Activated CD8-positive, alpha-beta T cell treated with anti-CD3 and anti-CD28 coated beads, Interleukin-2, amount 10 ng/mL, durations not matched to agents 7 days and 5 days (primary cell): ENCODE results near the gene CERK. TPM values are rescaled to one million over a fixed set of nuclear protein-coding genes. Genes with fewer than 3 reads are reported as not detected.

Experiments used
- ATAC-seq: fragments of 150-1000 bp; cut with Tn5 transposase; one replicate; pipeline ENCODE4 v1.10.0; 2021; ENCODE audit warnings: moderate library complexity
- CTCF ChIA-PET: fragments of 350-600 bp; sonication (Branson Sonifier 250); formaldehyde crosslinking; loops from one replicate; lab custom pipeline; 2021; ENCODE audit warnings: antibody characterized with exemption; lab: Charles Lee
- POLR2A ChIA-PET: fragments of 350-600 bp; sonication (Branson Sonifier 250); formaldehyde crosslinking; loops from one replicate; lab custom pipeline; 2021; ENCODE audit warnings: antibody characterized with exemption; lab: Charles Lee
- DNase-seq: peaks from one replicate; pipeline ENCODE4 v3.0.0-alpha.2; 2020
- H3K27ac Mint-ChIP-seq: one replicate; pipeline ENCODE4 v1.8.0; 2021; ENCODE audit warnings: mild to moderate bottlenecking, mixed read lengths
- H3K27me3 Mint-ChIP-seq: one replicate; pipeline ENCODE4 v1.8.0; 2021; ENCODE audit warnings: low read depth, mixed read lengths
- H3K36me3 Mint-ChIP-seq: one replicate; pipeline ENCODE4 v1.8.0; 2021; ENCODE audit warnings: low read depth, mixed read lengths
- H3K4me1 Mint-ChIP-seq: one replicate; pipeline ENCODE4 v1.8.0; 2021; ENCODE audit warnings: low read depth, mixed read lengths
- H3K4me3 Mint-ChIP-seq: one replicate; pipeline ENCODE4 v1.8.0; 2021; ENCODE audit warnings: mild to moderate bottlenecking, mixed read lengths
- H3K9me3 Mint-ChIP-seq: one replicate; pipeline ENCODE4 v1.8.0; 2022; ENCODE audit warnings: mixed read lengths; ENCODE audit not compliant: insufficient read depth
- total RNA-seq, 2 experiments: library from RNA; stranded (reverse); gene quantifications; one replicate each; pipeline ENCODE4 v1.2.3, GENCODE V29; 2021

CERK gene
- total RNA-seq, 2 experiments from 2014 or later: 61.1 to 65.6 TPM

DNA sequence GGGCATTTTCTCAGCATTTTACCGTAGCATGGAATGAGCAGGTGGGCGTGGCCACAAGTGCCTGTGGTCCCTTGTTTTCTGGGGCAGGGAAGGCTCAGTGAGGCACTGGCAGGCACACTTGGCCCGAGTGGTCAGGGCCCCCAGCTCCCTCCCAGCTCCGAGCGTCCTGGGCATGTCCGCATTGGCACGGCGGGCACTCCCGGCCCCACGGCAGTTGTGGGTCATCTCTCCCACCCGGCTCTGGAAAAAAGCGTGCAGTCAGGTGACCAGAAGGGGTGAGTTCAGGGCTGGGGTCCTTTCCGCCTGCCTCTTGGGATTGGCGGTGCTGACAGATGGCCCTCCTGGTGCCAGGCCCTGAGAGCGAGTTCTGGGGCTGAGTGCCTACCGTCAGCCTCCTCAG is 62.1 kb downstream of the CERK start:
- ATAC-seq (no peak), DNase-seq (no peak)
- POLR2A ChIA-PET: no interaction called here
- CTCF ChIA-PET: no interaction called here
- no peaks in the 10 kb centered on the region for H3K36me3 Mint-ChIP-seq
- peak overlapping the region; percentile 15 for H3K27ac Mint-ChIP-seq
- H3K9me3 Mint-ChIP-seq: no peaks in the 10 kb centered on the region
- H3K4me3 Mint-ChIP-seq: no peak overlapping the region
- H3K27me3 Mint-ChIP-seq: no peaks in the 10 kb centered on the region
- H3K4me1 Mint-ChIP-seq: peaks cover 35% of the 10 kb centered on the region

DNA sequence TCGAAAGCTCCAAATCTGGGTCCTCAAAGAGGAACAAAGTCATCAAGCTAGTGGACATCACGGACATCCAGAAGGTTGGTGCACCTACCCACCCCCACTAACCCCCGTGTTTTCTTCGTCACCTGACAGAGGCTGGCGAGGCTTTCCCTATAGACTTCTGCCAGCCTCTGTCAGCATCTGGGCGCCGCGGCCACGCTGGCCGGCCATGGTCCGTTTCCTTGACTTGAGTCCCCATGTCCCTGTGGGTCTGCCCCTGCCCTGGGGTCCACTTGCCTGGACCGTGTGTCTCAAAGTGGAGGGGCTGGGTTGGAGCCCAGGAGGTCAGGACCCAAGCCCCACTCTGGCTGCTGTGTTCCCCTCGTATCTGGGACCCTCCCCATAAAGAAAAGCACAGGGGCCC is 62.6 kb downstream of the CERK start:
- Mint-ChIP-seq H3K27ac (peak overlapping the region; percentile 99), H3K4me3 (no peak overlapping the region), H3K36me3 (no peaks in the 10 kb centered on the region), H3K9me3 (no peaks in the 10 kb centered on the region), H3K4me1 (peaks cover 35% of the 10 kb centered on the region), H3K27me3 (no peaks in the 10 kb centered on the region)
- ChIA-PET POLR2A (no interaction called here), CTCF (no interaction called here)
- ATAC-seq (no peak), DNase-seq (no peak)

DNA sequence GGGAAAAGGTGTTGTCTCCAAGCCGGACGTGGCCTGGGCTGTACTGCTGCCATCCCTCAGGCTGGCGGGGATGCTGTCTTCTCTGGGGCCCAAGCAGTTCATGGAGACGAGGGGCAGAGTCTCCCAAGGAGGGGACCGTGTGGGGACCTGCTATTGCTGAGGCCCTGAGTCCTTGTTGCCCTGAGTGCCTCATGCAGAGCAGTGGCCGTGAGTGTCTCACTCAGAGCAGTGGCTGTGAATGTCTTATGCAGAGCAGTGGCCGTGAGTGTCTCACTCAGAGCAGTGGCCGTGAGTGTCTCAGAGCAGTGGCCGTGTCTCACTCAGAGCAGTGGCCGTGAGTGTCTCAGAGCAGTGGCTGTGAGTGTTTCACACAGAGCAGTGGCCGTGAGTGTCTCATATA is 63.1 kb downstream of the CERK start:
- ChIA-PET POLR2A (no interaction called here), CTCF (no interaction called here)
- ATAC-seq: peak; percentile 2
- no peak for DNase-seq
- peak overlapping the region; percentile 83 for H3K4me3 Mint-ChIP-seq
- H3K36me3 Mint-ChIP-seq: no peaks in the 10 kb centered on the region
- H3K27me3 Mint-ChIP-seq: no peaks in the 10 kb centered on the region
- H3K27ac Mint-ChIP-seq: peak overlapping the region; percentile 99
- H3K9me3 Mint-ChIP-seq: no peaks in the 10 kb centered on the region
- peaks cover 35% of the 10 kb centered on the region for H3K4me1 Mint-ChIP-seq

DNA sequence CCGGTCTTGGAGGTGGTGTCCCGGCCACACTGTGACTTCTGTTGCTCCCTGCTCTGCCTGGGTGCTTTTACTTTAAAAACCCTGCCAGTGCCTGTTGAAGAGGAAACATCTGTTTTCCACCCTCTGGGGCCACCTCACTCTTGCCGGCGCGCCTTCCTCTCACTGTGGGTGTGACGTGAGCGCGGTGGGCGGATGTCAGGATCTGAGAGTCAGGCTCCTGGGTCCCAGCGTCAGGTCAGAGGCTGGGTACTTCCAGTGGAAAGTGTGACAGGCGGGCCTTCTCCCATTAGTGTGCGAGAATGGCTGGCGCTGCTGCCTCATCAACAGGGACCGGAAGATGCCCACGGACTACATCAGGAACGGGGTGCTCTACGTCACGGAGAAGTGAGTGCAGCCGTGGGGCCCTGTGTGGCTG is 63.7 kb downstream of the CERK start:
- peak overlapping the region; percentile 99 for H3K27ac Mint-ChIP-seq
- ATAC-seq (peak; percentile 90), DNase-seq (peak; percentile 94)
- peaks cover 35% of the 10 kb centered on the region for H3K4me1 Mint-ChIP-seq
- H3K27me3 Mint-ChIP-seq: no peaks in the 10 kb centered on the region
- POLR2A ChIA-PET: interaction anchor here (0.6 kb wide), 2 partner anchors 41 to 621 kb away, joined by 3 read pairs; no protein-coding TSS in a partner anchor
- CTCF ChIA-PET: no interaction called here
- H3K36me3 Mint-ChIP-seq: no peaks in the 10 kb centered on the region
- H3K9me3 Mint-ChIP-seq: no peaks in the 10 kb centered on the region
- H3K4me3 Mint-ChIP-seq: peak overlapping the region; percentile 83

DNA sequence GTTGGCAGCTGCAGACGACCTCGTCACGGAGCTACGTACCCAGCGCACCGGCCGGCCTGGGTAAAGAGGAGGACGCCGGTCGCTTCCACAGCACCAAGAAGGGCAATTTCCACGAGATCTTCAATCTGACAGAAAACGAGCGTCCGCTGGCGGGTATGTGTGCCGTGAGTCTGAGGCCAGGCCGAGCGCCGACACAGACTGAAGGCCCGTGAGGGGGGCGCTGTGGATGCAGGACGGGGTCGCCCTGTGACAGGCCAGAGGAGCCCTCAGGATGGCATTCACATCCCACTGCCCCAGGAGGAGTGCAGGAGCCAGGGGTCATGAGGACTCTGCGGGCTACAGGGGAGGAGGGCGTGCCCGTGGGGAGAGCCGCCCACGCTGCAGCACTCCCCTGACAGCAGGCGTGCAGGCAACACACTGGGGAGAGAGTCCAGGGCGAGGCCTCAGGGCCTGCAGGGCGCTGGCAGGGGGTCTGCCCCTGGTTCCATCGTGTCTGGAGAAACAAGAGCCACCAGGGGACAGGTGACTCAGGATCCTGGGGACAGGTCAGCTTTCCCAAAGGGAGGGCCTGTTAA is 64.3 kb downstream of the CERK start:
- ChIA-PET CTCF (no interaction called here), POLR2A (interaction anchor here (0.6 kb wide), 2 partner anchors 42 to 621 kb away, joined by 3 read pairs; no protein-coding TSS in a partner anchor)
- Mint-ChIP-seq H3K9me3 (no peaks in the 10 kb centered on the region), H3K27ac (peak overlapping the region; percentile 99), H3K36me3 (no peaks in the 10 kb centered on the region), H3K27me3 (no peaks in the 10 kb centered on the region), H3K4me3 (peak overlapping the region; percentile 83), H3K4me1 (peaks cover 35% of the 10 kb centered on the region)
- peak; percentile 38 for ATAC-seq
- peak; percentile 25 for DNase-seq

DNA sequence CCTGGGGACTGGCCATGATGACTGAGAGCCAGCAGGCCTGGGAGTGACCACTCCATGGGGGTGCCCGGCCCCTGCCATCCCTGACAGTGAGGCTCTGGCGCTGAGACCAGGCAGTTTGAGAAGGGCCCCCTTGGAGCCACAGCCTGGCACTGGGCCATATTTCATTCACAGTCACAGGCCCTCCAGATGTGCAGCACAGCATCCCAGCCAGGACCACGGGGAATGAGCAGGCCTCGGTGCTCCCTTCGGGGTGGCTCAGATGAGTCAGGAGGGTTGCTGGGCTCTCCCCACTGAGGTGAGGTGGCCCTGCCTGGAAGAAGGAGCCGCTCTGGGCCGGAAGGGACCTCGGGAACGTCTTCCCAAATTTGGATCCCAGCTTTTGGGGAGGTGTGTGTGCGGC is 64.8 kb downstream of the CERK start:
- H3K36me3 Mint-ChIP-seq: no peaks in the 10 kb centered on the region
- POLR2A ChIA-PET: no interaction called here
- H3K27me3 Mint-ChIP-seq: no peaks in the 10 kb centered on the region
- CTCF ChIA-PET: no interaction called here
- H3K4me1 Mint-ChIP-seq: peaks cover 33% of the 10 kb centered on the region
- DNase-seq (no peak), ATAC-seq (no peak)
- H3K9me3 Mint-ChIP-seq: no peaks in the 10 kb centered on the region
- peak overlapping the region; percentile 99 for H3K27ac Mint-ChIP-seq
- H3K4me3 Mint-ChIP-seq: peak overlapping the region; percentile 83

DNA sequence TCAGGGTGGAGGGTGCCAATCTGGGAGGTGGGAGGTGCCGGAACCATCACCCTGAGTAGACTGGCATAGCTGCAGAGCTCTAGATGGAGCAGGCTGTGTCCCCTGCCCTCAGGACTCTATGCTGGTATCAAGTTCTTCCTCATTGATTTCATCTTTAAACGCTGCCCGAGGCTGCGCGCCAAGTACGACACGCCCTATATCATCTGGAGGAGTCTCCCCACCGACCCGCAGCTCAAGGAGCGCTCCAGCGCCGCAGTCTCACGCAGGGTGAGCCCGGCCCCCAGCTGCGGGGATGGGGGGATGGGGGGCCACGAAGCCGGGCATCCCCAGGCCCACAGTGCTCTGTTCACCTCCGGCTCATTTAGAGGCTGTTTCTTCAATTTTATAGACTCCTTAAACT is 65.3 kb downstream of the CERK start:
- CTCF ChIA-PET: no interaction called here

DNA sequence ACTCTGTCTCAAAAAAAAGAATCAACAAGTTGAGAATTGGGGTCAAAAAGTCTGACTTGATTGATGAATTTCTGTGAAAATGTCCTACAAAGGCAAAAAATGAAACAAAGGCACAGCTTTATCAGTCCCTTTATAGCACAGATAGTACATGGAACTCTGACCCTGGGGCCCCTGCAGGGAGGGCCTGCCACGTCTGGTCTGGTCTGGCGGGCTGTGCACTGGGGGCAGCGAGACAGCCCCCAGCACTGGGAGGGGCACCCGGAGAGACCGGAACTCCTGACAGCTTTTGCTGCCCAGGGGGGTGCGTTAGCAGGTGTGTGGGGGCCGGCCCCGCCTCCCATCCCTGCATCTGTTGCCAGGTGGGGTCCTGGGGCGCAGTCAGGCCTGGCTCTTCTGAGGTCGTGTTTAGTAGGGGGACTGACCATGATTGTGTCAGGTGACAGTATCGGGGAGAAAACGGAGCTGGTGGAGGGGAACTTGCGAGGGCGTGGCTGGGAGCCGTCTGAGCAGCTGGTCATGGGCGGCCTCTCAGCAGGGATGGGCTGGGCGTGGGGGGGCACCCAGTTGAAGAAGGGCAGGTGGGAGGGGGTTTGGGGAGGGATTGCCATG is 66.1 kb downstream of the CERK start:
- H3K27me3 Mint-ChIP-seq: no peaks in the 10 kb centered on the region
- ChIA-PET POLR2A (no interaction called here), CTCF (no interaction called here)
- H3K9me3 Mint-ChIP-seq: no peaks in the 10 kb centered on the region
- DNase-seq: no peak
- H3K36me3 Mint-ChIP-seq: no peaks in the 10 kb centered on the region
- no peak for ATAC-seq
- no peak overlapping the region for H3K4me3 Mint-ChIP-seq
- H3K27ac Mint-ChIP-seq: no peak overlapping the region
- H3K4me1 Mint-ChIP-seq: peaks cover 29% of the 10 kb centered on the region

More for the DNA sequence above, 65.3 kb downstream of the CERK start:
- Mint-ChIP-seq H3K4me1 (peaks cover 30% of the 10 kb centered on the region), H3K27me3 (no peaks in the 10 kb centered on the region), H3K27ac (no peak overlapping the region), H3K36me3 (no peaks in the 10 kb centered on the region), H3K4me3 (no peak overlapping the region), H3K9me3 (no peaks in the 10 kb centered on the region)
- DNase-seq (no peak), ATAC-seq (no peak)
- POLR2A ChIA-PET: no interaction called here

DNA sequence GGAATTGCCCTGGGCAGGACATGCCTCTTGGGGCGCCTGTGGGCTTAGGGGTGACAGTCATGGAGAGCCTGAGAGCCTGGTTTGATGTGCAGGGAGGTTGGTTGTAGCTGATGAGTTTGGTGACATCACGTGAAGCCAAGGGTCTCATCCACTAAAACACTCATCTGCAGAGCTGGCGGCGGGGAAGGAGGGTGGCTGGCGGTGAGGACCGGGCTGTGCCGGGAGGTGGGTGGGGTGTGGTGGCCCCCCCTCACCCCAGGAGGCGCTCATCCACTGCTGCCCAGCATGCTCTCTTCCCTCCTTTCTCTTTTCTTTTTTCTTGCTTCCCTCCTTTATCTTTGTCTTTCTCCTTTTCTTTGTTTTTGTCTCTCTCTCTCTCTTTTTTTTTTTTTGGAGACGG is 68.9 kb downstream of the CERK start:
- no peaks in the 10 kb centered on the region for H3K36me3 Mint-ChIP-seq
- H3K27ac Mint-ChIP-seq: no peak overlapping the region
- H3K4me3 Mint-ChIP-seq: no peak overlapping the region
- H3K4me1 Mint-ChIP-seq: peaks cover 18% of the 10 kb centered on the region
- H3K9me3 Mint-ChIP-seq: no peaks in the 10 kb centered on the region
- H3K27me3 Mint-ChIP-seq: no peaks in the 10 kb centered on the region
- ChIA-PET POLR2A (no interaction called here), CTCF (no interaction called here)
- ATAC-seq (no peak), DNase-seq (no peak)

DNA sequence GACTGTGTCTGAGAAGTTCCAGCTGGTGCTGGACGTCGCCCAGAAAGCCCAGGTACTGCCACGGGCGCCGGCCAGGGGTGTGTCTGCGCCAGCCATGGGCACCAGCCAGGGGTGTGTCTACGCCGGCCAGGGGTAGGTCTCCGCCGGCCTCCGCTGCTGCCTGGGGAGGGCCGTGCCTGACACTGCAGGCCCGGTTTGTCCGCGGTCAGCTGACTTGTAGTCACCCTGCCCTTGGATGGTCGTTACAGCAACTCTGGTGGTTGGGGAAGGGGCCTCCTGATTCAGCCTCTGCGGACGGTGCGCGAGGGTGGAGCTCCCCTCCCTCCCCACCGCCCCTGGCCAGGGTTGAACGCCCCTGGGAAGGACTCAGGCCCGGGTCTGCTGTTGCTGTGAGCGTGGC is 69.9 kb downstream of the CERK start:
- DNase-seq: no peak
- Mint-ChIP-seq H3K36me3 (no peaks in the 10 kb centered on the region), H3K4me3 (no peak overlapping the region), H3K27ac (no peak overlapping the region), H3K4me1 (peaks cover 7% of the 10 kb centered on the region), H3K9me3 (no peaks in the 10 kb centered on the region), H3K27me3 (no peaks in the 10 kb centered on the region)
- CTCF ChIA-PET: no interaction called here
- ATAC-seq: no peak
- POLR2A ChIA-PET: no interaction called here

DNA sequence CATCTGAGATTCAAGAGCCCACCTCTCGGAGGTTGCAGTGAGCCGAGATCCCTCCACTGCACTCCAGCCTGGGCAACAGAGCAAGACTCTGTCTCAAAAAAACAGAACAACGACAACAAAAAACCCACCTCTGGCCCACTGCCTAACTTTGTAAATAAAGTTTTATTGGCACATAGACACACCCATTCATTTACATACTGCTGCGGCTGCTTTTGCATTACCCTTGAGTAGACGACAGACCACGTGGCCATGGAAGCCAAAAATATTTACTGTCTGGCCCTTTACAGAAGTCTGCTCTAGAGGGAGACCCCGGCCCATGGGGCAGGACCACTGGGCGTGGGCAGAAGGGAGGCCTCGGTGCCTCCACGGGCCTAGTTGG is 70.8 kb downstream of the CERK start:
- no peak for ATAC-seq
- Mint-ChIP-seq H3K27ac (no peak overlapping the region), H3K36me3 (no peaks in the 10 kb centered on the region), H3K4me1 (no peaks in the 10 kb centered on the region), H3K9me3 (no peaks in the 10 kb centered on the region), H3K4me3 (no peak overlapping the region), H3K27me3 (no peaks in the 10 kb centered on the region)
- ChIA-PET CTCF (no interaction called here), POLR2A (no interaction called here)
- DNase-seq: no peak

DNA sequence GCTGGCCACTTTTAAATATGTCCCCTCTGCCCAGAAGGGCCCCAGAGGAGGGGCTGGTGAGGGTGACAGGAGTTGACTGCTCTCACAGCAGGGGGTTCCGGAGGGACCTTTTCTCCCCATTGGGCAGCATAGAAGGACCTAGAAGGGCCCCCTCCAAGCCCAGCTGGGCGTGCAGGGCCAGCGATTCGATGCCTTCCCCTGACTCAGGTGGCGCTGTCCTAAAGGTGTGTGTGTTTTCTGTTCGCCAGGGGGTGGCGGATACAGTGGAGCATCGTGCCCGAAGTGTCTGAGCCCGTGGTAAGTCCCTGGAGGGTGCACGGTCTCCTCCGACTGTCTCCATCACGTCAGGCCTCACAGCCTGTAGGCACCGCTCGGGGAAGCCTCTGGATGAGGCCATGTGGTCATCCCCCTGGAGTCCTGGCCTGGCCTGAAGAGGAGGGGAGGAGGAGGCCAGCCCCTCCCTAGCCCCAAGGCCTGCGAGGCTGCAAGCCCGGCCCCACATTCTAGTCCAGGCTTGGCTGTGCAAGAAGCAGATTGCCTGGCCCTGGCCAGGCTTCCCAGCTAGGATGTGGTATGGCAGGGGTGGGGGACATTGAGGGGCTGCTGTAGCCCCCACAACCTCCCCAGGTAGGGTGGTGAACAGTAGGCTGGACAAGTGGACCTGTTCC is 71.3 kb downstream of the CERK start:
- Mint-ChIP-seq H3K27ac (no peak overlapping the region), H3K9me3 (no peaks in the 10 kb centered on the region), H3K4me1 (no peaks in the 10 kb centered on the region), H3K27me3 (no peaks in the 10 kb centered on the region), H3K4me3 (no peak overlapping the region), H3K36me3 (no peaks in the 10 kb centered on the region)
- ATAC-seq (no peak), DNase-seq (no peak)
- ChIA-PET CTCF (no interaction called here), POLR2A (no interaction called here)
